ENCODE results near the gene LDLRAD3. TPM values are rescaled to one million over a fixed set of nuclear protein-coding genes. Genes with fewer than 3 reads are reported as not detected.
"Not testable (repeated sequence)": the region's sequence is repeated elsewhere in the genome, so short reads cannot be mapped to it uniquely, and the experiment has no call there.

The LDLRAD3 gene
- total RNA-seq, 1 experiment from 2014 or later, result 19.0 TPM

DNA sequence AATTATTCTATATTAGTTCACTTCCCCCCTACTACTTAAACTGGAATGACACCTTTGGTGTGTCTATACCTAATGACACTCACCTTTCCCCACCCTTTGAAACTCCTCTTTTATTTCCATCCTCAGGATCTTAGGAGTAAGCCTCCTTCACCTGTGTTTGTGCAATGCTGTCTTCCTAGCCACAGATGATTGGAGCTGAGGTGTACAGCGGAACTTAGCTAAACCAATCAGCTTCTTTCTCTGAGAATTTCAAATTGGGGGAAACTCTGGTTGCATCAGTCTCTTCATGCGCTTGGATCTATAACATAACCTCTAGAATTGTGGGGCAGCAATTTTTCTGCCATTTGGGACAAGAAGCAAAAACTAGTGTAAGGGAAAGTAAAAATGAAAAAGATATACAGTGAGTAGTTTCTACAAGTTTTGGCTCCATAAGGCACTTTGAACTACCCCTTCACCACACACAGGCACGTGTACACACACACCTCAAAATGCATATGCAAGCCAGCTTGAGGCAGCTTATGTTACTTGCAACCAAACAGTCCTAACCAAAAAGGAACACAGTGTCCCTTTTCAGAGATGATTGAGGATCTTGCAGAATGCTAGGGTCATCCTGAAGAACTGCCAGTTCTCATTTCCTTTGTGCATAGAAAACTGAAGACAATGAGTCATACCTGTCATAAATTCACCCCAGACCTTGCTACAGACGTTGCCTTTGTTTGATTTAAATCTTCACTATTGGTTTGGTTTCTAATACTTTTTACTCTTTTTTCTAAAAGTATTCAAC is 36.0 kb upstream of the LDLRAD3 start:
- Histone ChIP-seq H4K20me1 (ENCODE audit: insufficient read depth) (no peaks in the 10 kb centered on the region), H3K27me3 (ENCODE audit: insufficient read depth, low read length) (no peaks in the 10 kb centered on the region), H3K9me2 (ENCODE audit: insufficient read depth) (no peaks in the 10 kb centered on the region), H3K36me3 (ENCODE audit: control insufficient read depth in 1 of 2, insufficient read depth in 2 of 2, low read length in 2 of 2) (no peaks in the 10 kb centered on the region), H3K4me1 (ENCODE audit: control insufficient read depth in 1 of 2, insufficient read depth in 2 of 2, low read length in 2 of 2) (peaks cover 13 to 19% of the 10 kb centered on the region in 2 experiments; a peak in 3 of 4 replicates), H3K79me2 (ENCODE audit: insufficient read depth, low read length) (no peaks in the 10 kb centered on the region), H3K9ac (ENCODE audit: low read length) (no peak overlapping the region), H3K4me2 (ENCODE audit: low read length) (peak overlapping the region; percentile 39), H2AFZ (ENCODE audit: low read depth, low read length, poor library complexity, severe bottlenecking) (peak overlapping the region; percentile 57), H3K9me3 (ENCODE audit: control insufficient read depth in 1 of 2, insufficient read depth in 1 of 2, low read depth in 1 of 2, low read length in 2 of 2) (peaks cover 3 to 6% of the 10 kb centered on the region in 2 experiments; a peak in 2 of 4 replicates), H3K4me3 (replicated peaks in 1 of 2; ENCODE audit: low read depth in 1 of 2, low read length in 2 of 2) (no peak overlapping the region), H3K27ac (ENCODE audit: low read depth, low read length) (no peak overlapping the region)
- ATAC-seq, result peak; percentile 86
- peak; percentile 54 for DNase-seq (ENCODE audit: low read depth, low spot score)
- ChIA-PET RAD21 (ENCODE audit: low non-redundant PET in 1 of 2, low total read pairs in 2 of 2, uncharacterized antibody in 2 of 2, unreplicated experiment in 2 of 2) (no interaction called here), CTCF (interaction anchor here (1.5 kb wide), 1 partner anchor 86 kb away, joined by 8 read pairs; no protein-coding TSS in a partner anchor), POLR2A (interaction anchor here (0.6 to 1.2 kb wide), 2 partner anchors 11 to 22 kb away, joined by 3 read pairs; no protein-coding TSS in a partner anchor)
- BruUV-seq (replicated peaks), result no TSS peak
- intact Hi-C loops (cut with micrococcal nuclease), result no loop called here
- TF ChIP-seq, protein P1, sequence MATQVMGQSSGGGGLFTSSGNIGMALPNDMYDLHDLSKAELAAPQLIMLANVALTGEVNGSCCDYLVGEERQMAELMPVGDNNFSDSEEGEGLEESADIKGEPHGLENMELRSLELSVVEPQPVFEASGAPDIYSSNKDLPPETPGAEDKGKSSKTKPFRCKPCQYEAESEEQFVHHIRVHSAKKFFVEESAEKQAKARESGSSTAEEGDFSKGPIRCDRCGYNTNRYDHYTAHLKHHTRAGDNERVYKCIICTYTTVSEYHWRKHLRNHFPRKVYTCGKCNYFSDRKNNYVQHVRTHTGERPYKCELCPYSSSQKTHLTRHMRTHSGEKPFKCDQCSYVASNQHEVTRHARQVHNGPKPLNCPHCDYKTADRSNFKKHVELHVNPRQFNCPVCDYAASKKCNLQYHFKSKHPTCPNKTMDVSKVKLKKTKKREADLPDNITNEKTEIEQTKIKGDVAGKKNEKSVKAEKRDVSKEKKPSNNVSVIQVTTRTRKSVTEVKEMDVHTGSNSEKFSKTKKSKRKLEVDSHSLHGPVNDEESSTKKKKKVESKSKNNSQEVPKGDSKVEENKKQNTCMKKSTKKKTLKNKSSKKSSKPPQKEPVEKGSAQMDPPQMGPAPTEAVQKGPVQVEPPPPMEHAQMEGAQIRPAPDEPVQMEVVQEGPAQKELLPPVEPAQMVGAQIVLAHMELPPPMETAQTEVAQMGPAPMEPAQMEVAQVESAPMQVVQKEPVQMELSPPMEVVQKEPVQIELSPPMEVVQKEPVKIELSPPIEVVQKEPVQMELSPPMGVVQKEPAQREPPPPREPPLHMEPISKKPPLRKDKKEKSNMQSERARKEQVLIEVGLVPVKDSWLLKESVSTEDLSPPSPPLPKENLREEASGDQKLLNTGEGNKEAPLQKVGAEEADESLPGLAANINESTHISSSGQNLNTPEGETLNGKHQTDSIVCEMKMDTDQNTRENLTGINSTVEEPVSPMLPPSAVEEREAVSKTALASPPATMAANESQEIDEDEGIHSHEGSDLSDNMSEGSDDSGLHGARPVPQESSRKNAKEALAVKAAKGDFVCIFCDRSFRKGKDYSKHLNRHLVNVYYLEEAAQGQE (IDR thresholded peaks at IDR 0.05; ENCODE audit: low read depth), result no peak
- TF ChIP-seq SP1 (IDR thresholded peaks at IDR 0.05; ENCODE audit: low read depth), result 0 out of 2 replicates have a peak, but pooled peaks have one; percentile 34
- TF ChIP-seq FOSL1 (IDR thresholded peaks at IDR 0.05; ENCODE audit: low read depth), result peak; percentile 38; the same call in 1 of the 2 replicates
- peak; percentile 63 for TF ChIP-seq JUND (IDR thresholded peaks at IDR 0.05)

DNA sequence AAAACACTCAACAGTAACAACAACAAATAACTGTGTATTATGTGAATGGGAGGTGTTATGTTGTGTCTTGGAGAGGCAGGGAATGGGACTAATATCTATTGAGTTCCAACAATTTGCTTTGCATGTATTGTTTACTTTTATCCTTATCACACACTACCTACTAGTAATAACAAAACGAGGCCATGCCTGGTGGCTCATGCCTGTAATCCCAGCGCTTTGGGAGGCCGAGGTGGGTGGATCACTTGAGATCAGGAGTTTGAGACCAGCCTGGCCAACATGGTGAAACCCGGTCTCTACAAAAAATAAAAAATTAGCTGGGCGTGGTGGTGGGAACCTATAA is 35.5 kb upstream of the LDLRAD3 start:
- H3K9ac ChIP-seq (ENCODE audit: low read length); RAD21 ChIA-PET (ENCODE audit: low non-redundant PET in 1 of 2, low total read pairs in 2 of 2, uncharacterized antibody in 2 of 2, unreplicated experiment in 2 of 2); H3K9me3 ChIP-seq (ENCODE audit: control insufficient read depth in 1 of 2, insufficient read depth in 1 of 2, low read depth in 1 of 2, low read length in 2 of 2); H3K27me3 ChIP-seq (ENCODE audit: insufficient read depth, low read length); H3K36me3 ChIP-seq (ENCODE audit: control insufficient read depth in 1 of 2, insufficient read depth in 2 of 2, low read length in 2 of 2); intact Hi-C loops (cut with micrococcal nuclease); BruUV-seq (replicated peaks); DNase-seq (ENCODE audit: low read depth, low spot score); H4K20me1 ChIP-seq (ENCODE audit: insufficient read depth); H3K79me2 ChIP-seq (ENCODE audit: insufficient read depth, low read length); H3K4me3 ChIP-seq (replicated peaks in 1 of 2; ENCODE audit: low read depth in 1 of 2, low read length in 2 of 2); POLR2A ChIA-PET; H3K9me2 ChIP-seq (ENCODE audit: insufficient read depth): not testable (repeated sequence)
- Histone ChIP-seq H3K27ac (ENCODE audit: low read depth, low read length) (peak overlapping the region; percentile 22; the same call in 1 of the 2 replicates), H3K4me1 (ENCODE audit: control insufficient read depth in 1 of 2, insufficient read depth in 2 of 2, low read length in 2 of 2) (peaks cover 13 to 19% of the 10 kb centered on the region in 2 experiments; a peak in 3 of 4 replicates), H2AFZ (ENCODE audit: low read depth, low read length, poor library complexity, severe bottlenecking) (peak overlapping the region; percentile 57), H3K4me2 (ENCODE audit: low read length) (peak overlapping the region; percentile 39)
- CTCF ChIA-PET, result interaction anchor here (1.5 kb wide), 1 partner anchor 86 kb away, joined by 8 read pairs; no protein-coding TSS in a partner anchor
- ATAC-seq, result peak; percentile 55
